Osteoblast (primary cell): ENCODE measurements around the gene PODXL2. TPM values are rescaled to one million over a fixed set of nuclear protein-coding genes. Genes with fewer than 3 reads are reported as not detected.
"Not testable (repeated sequence)": the region's sequence is repeated elsewhere in the genome, so short reads cannot be mapped to it uniquely, and the experiment has no call there.

Experiments used
- DNase-seq: peaks from one replicate; pipeline ENCODE4 v3.0.0; 2011; ENCODE audit warnings: low spot score, mixed read lengths; ENCODE audit not compliant: insufficient read length; ENCODE audit errors: missing footprints
- H2AFZ ChIP-seq: 2 replicates; pipeline ENCODE4 v1.6.0; 2011; ENCODE audit warnings: mild to moderate bottlenecking, low read length
- H3K27ac ChIP-seq: 2 replicates; pipeline ENCODE4 v1.5.1; 2011; ENCODE audit warnings: mild to moderate bottlenecking, low read depth, low read length, moderate library complexity
- H3K27me3 ChIP-seq: 2 replicates; pipeline ENCODE4 v1.6.0; 2012; ENCODE audit warnings: mild to moderate bottlenecking, control low read depth, inconsistent platforms, low read length, moderate library complexity; ENCODE audit not compliant: insufficient read depth
- H3K36me3 ChIP-seq: 2 replicates; pipeline ENCODE4 v1.5.1; 2011; ENCODE audit warnings: mild to moderate bottlenecking, low read length, control low read depth, moderate library complexity; ENCODE audit not compliant: insufficient read depth
- H3K4me1 ChIP-seq: 2 replicates; pipeline ENCODE4 v1.5.1; 2011; ENCODE audit warnings: mild to moderate bottlenecking, low read length, control low read depth, moderate library complexity; ENCODE audit not compliant: insufficient read depth
- H3K4me2 ChIP-seq: 2 replicates; pipeline ENCODE4 v1.6.0; 2011; ENCODE audit warnings: mild to moderate bottlenecking, low read length; ENCODE audit not compliant: insufficient read depth
- H3K4me3 ChIP-seq: fragments of 200-600 bp; sonication (generic); 3 replicates; pipeline ENCODE4 v1.5.1; 2012; ENCODE audit warnings: mild to moderate bottlenecking, low read length, inconsistent platforms; ENCODE audit not compliant: insufficient read depth
- H3K79me2 ChIP-seq: 2 replicates; pipeline ENCODE4 v1.6.0; 2012; ENCODE audit warnings: mild to moderate bottlenecking, low read length, control low read depth, inconsistent platforms; ENCODE audit not compliant: insufficient read depth
- H3K9me3 ChIP-seq: 2 replicates; pipeline ENCODE4 v1.5.1; 2011; ENCODE audit warnings: low read depth, low read length, control low read depth
- H4K20me1 ChIP-seq: 2 replicates; pipeline ENCODE4 v1.6.0; 2012; ENCODE audit warnings: mild to moderate bottlenecking, low read length, control low read depth; ENCODE audit not compliant: insufficient read depth
- total RNA-seq: library from RNA; depleted of rRNA; stranded (reverse); fragments of >200 nt; gene quantifications from 2 replicates; pipeline ENCODE4 v1.2.3, GENCODE V29; 2012
- TF ChIP-seq, protein P1 (sequence below): IDR thresholded peaks from 2 replicates; pipeline ENCODE4 v1.5.1; 2011; ENCODE audit warnings: mild to moderate bottlenecking, low read depth, low read length, moderate library complexity; ENCODE audit errors: extremely low read depth

Gene PODXL2
- total RNA-seq, 1 donor: 0.36 TPM

DNA sequence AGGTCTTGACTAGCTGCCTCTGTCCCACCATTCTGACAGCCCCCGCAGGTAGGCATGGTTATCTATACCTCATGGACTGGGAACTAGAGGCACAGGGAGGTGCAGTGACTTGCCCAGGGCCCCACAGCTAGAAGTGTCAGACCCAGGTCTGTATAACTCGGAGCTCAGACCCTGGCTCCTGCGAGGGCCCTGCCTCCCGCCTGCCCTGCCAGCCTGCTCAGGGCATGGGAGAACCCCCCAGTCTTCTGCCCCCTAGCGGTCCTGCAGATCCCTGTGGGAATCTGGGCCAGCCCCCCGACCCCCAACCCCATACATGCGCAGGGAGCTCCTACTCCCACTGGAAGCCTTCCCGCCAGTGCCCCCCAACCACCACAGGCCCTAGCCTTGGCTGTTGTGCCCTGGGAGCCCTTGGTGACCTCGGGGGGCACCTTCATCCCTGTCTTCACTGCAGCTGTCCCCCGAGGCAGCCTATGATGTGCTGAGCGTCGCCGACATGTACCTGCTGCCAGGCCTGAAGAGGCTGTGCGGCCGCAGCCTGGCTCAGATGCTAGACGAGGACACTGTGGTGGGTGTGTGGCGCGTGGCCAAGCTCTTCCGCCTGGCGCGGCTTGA lies 50.7 kb downstream of the PODXL2 start:
- Histone ChIP-seq H3K4me2 (no peak overlapping the region), H3K36me3 (peaks cover 4% of the 10 kb centered on the region), H3K27ac (no peak overlapping the region), H3K4me1 (no peaks in the 10 kb centered on the region), H2AFZ (no peak overlapping the region), H3K9me3 (no peaks in the 10 kb centered on the region), H3K4me3 (no peak overlapping the region), H3K27me3 (no peaks in the 10 kb centered on the region), H3K79me2 (no peaks in the 10 kb centered on the region), H4K20me1 (no peaks in the 10 kb centered on the region)
- DNase-seq: no peak
- TF ChIP-seq, protein P1, sequence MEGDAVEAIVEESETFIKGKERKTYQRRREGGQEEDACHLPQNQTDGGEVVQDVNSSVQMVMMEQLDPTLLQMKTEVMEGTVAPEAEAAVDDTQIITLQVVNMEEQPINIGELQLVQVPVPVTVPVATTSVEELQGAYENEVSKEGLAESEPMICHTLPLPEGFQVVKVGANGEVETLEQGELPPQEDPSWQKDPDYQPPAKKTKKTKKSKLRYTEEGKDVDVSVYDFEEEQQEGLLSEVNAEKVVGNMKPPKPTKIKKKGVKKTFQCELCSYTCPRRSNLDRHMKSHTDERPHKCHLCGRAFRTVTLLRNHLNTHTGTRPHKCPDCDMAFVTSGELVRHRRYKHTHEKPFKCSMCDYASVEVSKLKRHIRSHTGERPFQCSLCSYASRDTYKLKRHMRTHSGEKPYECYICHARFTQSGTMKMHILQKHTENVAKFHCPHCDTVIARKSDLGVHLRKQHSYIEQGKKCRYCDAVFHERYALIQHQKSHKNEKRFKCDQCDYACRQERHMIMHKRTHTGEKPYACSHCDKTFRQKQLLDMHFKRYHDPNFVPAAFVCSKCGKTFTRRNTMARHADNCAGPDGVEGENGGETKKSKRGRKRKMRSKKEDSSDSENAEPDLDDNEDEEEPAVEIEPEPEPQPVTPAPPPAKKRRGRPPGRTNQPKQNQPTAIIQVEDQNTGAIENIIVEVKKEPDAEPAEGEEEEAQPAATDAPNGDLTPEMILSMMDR: no peak

DNA sequence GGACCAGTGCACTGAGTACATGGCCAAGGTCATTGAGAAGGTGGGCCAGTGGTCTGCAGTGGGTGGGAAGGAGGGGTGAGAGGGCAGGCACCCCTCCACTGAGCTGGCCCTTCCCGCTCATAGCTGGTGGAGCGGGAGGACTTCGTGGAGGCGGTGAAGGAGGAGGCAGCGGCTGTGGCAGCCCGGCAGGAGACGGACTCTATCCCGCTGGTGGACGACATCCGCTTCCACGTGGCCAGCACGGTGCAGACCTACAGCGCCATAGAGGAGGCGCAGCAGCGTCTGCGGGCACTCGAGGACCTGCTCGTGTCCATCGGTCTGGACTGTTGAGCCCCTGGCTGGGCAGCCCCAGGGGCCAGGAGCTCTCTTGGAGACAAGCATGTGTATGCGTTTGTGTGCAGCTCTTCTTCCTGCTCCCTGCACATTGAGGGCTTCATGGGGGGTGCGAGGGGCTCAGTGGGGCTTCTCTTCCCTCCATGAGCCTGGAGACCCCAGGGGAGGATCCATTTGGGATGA lies 51.2 kb downstream of the PODXL2 start:
- Histone ChIP-seq H3K4me1 (no peaks in the 10 kb centered on the region), H4K20me1 (no peaks in the 10 kb centered on the region), H2AFZ (no peak overlapping the region), H3K36me3 (peaks cover 4% of the 10 kb centered on the region), H3K79me2 (no peaks in the 10 kb centered on the region), H3K27ac (no peak overlapping the region), H3K27me3 (no peaks in the 10 kb centered on the region), H3K9me3 (no peaks in the 10 kb centered on the region), H3K4me3 (no peak overlapping the region), H3K4me2 (no peak overlapping the region)
- DNase-seq: peak; percentile 44
- TF ChIP-seq, protein P1: no peak

DNA sequence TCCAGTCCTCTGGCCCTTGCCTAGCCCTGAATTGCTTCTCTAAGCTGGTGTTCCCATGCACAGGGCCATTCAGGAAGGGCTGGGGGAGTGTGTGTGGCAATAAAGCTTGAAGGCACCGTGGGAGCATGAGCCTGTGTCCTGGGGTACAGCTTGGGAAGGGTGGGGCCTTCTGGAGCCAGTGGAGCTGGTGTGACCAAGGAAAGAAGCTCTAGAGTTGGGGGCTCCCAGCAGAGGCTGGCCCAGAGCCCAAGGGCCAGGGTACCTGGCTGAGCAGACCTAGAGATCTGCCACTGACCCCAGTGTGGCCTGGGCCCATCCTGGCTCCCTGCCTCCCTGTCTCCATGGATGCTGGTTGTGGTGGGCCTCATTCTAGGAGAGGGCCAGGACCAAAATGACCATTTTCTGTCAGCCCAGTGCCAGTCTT lies 51.8 kb downstream of the PODXL2 start:
- H3K4me2 ChIP-seq: no peak overlapping the region
- TF ChIP-seq, protein P1: no peak
- H2AFZ ChIP-seq: no peak overlapping the region
- peaks cover 4% of the 10 kb centered on the region for H3K36me3 ChIP-seq
- no peaks in the 10 kb centered on the region for H4K20me1 ChIP-seq
- no peak overlapping the region for H3K27ac ChIP-seq
- no peaks in the 10 kb centered on the region for H3K79me2 ChIP-seq
- H3K27me3 ChIP-seq: no peaks in the 10 kb centered on the region
- DNase-seq: peak; percentile 5
- no peaks in the 10 kb centered on the region for H3K9me3 ChIP-seq
- H3K4me3 ChIP-seq: no peak overlapping the region
- H3K4me1 ChIP-seq: no peaks in the 10 kb centered on the region

DNA sequence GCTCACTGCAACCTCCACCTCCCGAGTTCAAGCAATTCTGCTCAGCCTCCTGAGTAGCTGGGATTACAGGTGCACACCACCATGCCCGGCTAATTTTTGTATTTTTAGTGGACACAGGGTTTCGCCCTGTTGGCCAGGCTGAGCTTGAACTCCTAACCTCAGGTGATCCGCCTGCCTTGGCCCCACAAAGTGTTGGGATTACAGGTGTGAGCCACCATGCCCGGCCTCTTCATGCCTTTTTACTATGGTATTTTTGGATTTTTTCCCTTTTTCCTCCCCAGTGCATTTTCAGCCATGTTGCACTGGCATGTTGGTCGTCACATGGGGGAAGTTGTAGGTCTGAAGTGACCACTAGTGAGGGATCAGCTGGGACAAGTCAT lies 53.2 kb downstream of the PODXL2 start:
- H2AFZ ChIP-seq, H3K27me3 ChIP-seq, H4K20me1 ChIP-seq, H3K9me3 ChIP-seq, H3K4me1 ChIP-seq, DNase-seq, H3K79me2 ChIP-seq, H3K27ac ChIP-seq, H3K36me3 ChIP-seq, H3K4me2 ChIP-seq, H3K4me3 ChIP-seq: not testable (repeated sequence)
